Stomach (tissue), 9 donors: Measurements from ENCODE around the gene KIF21A. TPM values are rescaled to one million over a fixed set of nuclear protein-coding genes. Genes with fewer than 3 reads are reported as not detected.
"Not testable (repeated sequence)": the region's sequence is repeated elsewhere in the genome, so short reads cannot be mapped to it uniquely, and the experiment has no call there.

Experiments
- DNase-seq, 2 donors: peaks; one replicate each; pipeline versions ENCODE4 v3.0.0 to v3.0.0-alpha.2; 2013 to 2019
- H3K27ac ChIP-seq, 5 donors: fragments of 200-600 bp in 4 of 5; sonication (generic) in 4 of 5; one replicate each; pipeline ENCODE4 v1.5.1; 2013 to 2019; ENCODE audit warnings: mild to moderate bottlenecking in 1 of 5, moderate library complexity in 1 of 5
- H3K27me3 ChIP-seq, 3 donors: fragments of 200-600 bp; sonication (generic); one replicate each; pipeline ENCODE4 v1.5.1; 2017 to 2019; ENCODE audit warnings: mixed run types in 1 of 3
- H3K36me3 ChIP-seq, 4 donors: fragments of 200-600 bp; sonication (generic); 1 replicate in 3 of 4; 2 replicates in 1 of 4; pipeline ENCODE4 v1.5.1; 2016 to 2019
- H3K4me1 ChIP-seq, 4 donors: fragments of 200-600 bp; sonication (generic); one replicate each; pipeline ENCODE4 v1.5.1; 2016 to 2019
- H3K4me3 ChIP-seq, 4 donors: fragments of 200-600 bp; sonication (generic) in 3 of 4; one replicate each; pipeline ENCODE4 v1.5.1; 2016 to 2019; ENCODE audit warnings: mild to moderate bottlenecking in 1 of 4
- H3K9me3 ChIP-seq, 4 donors: fragments of 200-600 bp; sonication (generic); one replicate each; pipeline ENCODE4 v1.5.1; 2016 to 2019
- CTCF ChIP-seq, 7 experiments: fragments of 450-650 bp in 4 of 7; fragments of 200-600 bp in 3 of 7; sonication (generic) in 3 of 7; IDR thresholded peaks; one replicate each; pipeline ENCODE4 v1.5.1; 2016 to 2019; ENCODE audit warnings: antibody characterized with exemption in 7 of 7, control low read depth in 2 of 7, mild to moderate bottlenecking in 1 of 7
- EP300 ChIP-seq: sonication (generic); formaldehyde crosslinking; IDR thresholded peaks from one replicate; pipeline ENCODE4 v1.6.1; 2017; ENCODE audit warnings: antibody characterized with exemption
- POLR2A ChIP-seq, 4 donors: fragments of 450-650 bp; IDR thresholded peaks; one replicate each; pipeline ENCODE4 v1.6.1; 2016; ENCODE audit warnings: antibody characterized with exemption in 4 of 4, control low read depth in 2 of 4, mild to moderate bottlenecking in 1 of 4, moderate library complexity in 1 of 4
- POLR2AphosphoS5 ChIP-seq, 3 donors: sonication (generic); formaldehyde crosslinking; IDR thresholded peaks; one replicate each; pipeline ENCODE4 v1.6.1; 2016; ENCODE audit warnings: antibody characterized with exemption in 3 of 3
- WGBS, 5 donors: extraction: QIAGEN DNeasy Blood & Tissue Kit in 3 of 5; methylation state at CpG; one replicate each; pipeline versions ENCODE4 v1.1.5 to v1.1.7; 2013 to 2018; 5-methylcytosine and 5-hydroxymethylcytosine counted together
- intact Hi-C: fragments of 100-400 bp; cut with DNase I; formaldehyde crosslinking; loops from one replicate; pipeline ENCODE4 v1.15.1; 2023; ENCODE audit warnings: low total_unique reads
- polyA plus RNA-seq, 3 donors: library from polyadenylated mRNA; stranded (reverse); fragments of 200-250 nt; gene quantifications; one replicate each; pipeline ENCODE4 v1.2.3, GENCODE V29; 2013
- total RNA-seq, 5 donors: library from RNA; depleted of rRNA; stranded (reverse); fragments of >200 nt; gene quantifications; one replicate each; pipeline versions ENCODE4 v1.1.0 to v1.2.3, GENCODE V29; 2014 to 2016
- donor health status: healthy with polysubstance abuse.
- donor health status: Bipolar disorder and iron deficiency.
- donor health status: healthy.

Gene KIF21A
- total and polyA plus RNA-seq, 8 donors: 4.9 to 45.9 (median 16.7) TPM

DNA sequence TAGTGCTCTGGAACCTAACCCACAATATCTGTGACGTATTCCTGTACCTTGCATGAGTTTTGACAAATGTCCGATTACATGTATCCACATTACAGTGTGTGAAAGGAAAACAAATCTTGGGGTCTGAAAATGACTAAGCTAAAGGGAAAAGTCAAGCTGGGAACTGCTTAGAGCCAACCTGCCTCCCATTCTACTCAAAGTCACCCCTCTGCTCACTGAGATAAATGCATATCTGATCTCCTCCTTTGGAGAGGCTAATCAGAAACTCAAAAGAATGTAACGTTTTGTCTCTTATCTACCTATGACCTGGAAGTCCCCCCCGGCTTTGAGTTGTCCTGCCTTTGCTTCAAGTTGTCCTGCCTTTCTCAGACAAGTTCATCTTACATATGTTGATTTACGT, 34.0 kb upstream of the KIF21A start:
- WGBS, 5 donors: 60 to 64% (median 61%) methylated on average over 5 of the region's 5 CpGs
- no peaks in the 10 kb centered on the region for H3K4me1 ChIP-seq
- TF ChIP-seq POLR2A (IDR thresholded peaks at IDR 0.05) (no peak), EP300 (no peak)
- H3K36me3 ChIP-seq: no peaks in the 10 kb centered on the region
- H3K27me3 ChIP-seq: no peaks in the 10 kb centered on the region
- no peak overlapping the region for H3K4me3 ChIP-seq
- H3K27ac ChIP-seq: no peak overlapping the region
- no peak for DNase-seq
- intact Hi-C loops: no loop called here
- H3K9me3 ChIP-seq: peaks cover 0 to 9% (median 0%) of the 10 kb centered on the region in 4 donors

DNA sequence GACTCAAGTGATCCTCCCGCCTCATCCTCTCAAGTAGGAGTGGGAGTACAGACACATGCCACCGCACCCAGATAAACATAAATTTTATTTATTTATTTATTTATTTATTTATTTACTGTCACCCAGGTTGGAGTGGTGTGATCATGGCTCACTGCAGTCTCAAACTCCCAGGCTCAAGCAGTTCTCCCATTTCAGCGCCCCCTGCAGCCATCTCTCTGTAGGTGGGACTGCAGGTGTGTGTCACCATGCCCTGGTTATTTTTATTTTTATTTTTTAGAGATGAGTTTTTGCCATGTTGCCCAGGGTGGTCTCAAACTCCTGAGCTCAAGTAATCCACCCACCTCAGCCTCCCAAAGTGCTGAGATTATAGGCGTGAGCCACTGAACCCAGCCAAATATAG, 33.2 kb upstream of the KIF21A start:
- Histone ChIP-seq H3K27ac (no peak overlapping the region), H3K27me3 (no peaks in the 10 kb centered on the region), H3K9me3 (peaks cover 0 to 9% (median 0%) of the 10 kb centered on the region in 4 donors), H3K4me1 (no peaks in the 10 kb centered on the region), H3K4me3 (no peak overlapping the region), H3K36me3 (no peaks in the 10 kb centered on the region)
- 92 to 97% (median 96%) methylated on average over 4 of the region's 4 CpGs for WGBS, 5 donors
- intact Hi-C loops: no loop called here
- TF ChIP-seq POLR2AphosphoS5 (IDR thresholded peaks at IDR 0.05): no peak
- TF ChIP-seq POLR2A (IDR thresholded peaks at IDR 0.05): no peak
- TF ChIP-seq EP300: no peak
- TF ChIP-seq CTCF (IDR thresholded peaks at IDR 0.05): no peak
- DNase-seq: no peak

GRCh38 chr12:39475136-39475535, 32.2 kb upstream of the KIF21A start:
- intact Hi-C loops, H3K36me3 ChIP-seq, H3K4me3 ChIP-seq, H3K27ac ChIP-seq, H3K27me3 ChIP-seq, H3K4me1 ChIP-seq, DNase-seq, H3K9me3 ChIP-seq: not testable (repeated sequence)
- 86 to 94% (median 90%) methylated on average over 4 to 11 of the region's 11 CpGs for WGBS, 5 donors

DNA sequence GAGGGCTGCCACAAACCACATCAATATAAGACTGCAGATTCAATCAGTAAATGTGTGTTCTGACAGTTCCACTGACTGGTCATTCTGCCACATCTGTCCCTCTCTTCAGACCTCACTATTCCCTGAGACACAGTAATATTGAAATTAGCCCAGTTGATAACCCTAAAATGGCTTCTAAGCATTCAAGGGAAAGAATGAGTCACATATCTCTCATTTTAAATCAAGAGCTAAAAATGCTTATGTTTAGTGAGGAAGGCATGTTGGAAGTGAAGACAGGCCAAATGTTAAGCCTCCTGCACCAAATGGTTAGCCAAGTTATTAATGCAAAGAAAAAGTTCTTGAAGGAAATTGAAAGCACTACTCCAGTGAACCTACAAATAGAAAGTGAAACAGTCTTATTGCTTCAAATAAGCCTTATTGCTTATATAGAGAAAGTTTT, 24.5 kb upstream of the KIF21A start:
- H3K4me1 ChIP-seq: no peaks in the 10 kb centered on the region
- no peak overlapping the region for H3K27ac ChIP-seq
- no peak overlapping the region for H3K4me3 ChIP-seq
- no peaks in the 10 kb centered on the region for H3K36me3 ChIP-seq
- no peak for DNase-seq
- H3K27me3 ChIP-seq: no peaks in the 10 kb centered on the region
- no peaks in the 10 kb centered on the region for H3K9me3 ChIP-seq
- TF ChIP-seq POLR2A (IDR thresholded peaks at IDR 0.05) (no peak), POLR2AphosphoS5 (IDR thresholded peaks at IDR 0.05) (no peak), CTCF (IDR thresholded peaks at IDR 0.05) (no peak), EP300 (no peak)
- intact Hi-C loops: no loop called here

- no peaks in the 10 kb centered on the region for H3K9me3 ChIP-seq
- H3K4me1 ChIP-seq: no peaks in the 10 kb centered on the region
- H3K4me3 ChIP-seq: no peak overlapping the region
- intact Hi-C loops: no loop called here
- H3K36me3 ChIP-seq: no peaks in the 10 kb centered on the region
- no peak for DNase-seq
- no peak overlapping the region for H3K27ac ChIP-seq
- H3K27me3 ChIP-seq: no peaks in the 10 kb centered on the region
- no peak for TF ChIP-seq POLR2AphosphoS5 (IDR thresholded peaks at IDR 0.05)
- TF ChIP-seq CTCF (IDR thresholded peaks at IDR 0.05): no peak
- no peak for TF ChIP-seq POLR2A (IDR thresholded peaks at IDR 0.05)
- TF ChIP-seq EP300: no peak
- 76 to 85% (median 78%) methylated on average over 5 of the region's 5 CpGs for WGBS, 5 donors
Observed at GRCh38 chr12:39464976-39465695, 22.2 kb upstream of the KIF21A start.
